IPS-18a (cell line): Measurements from ENCODE around the gene ICE2.

ENCODE experiments used
- H3K27ac ChIP-seq: one replicate; pipeline ENCODE4 v1.5.1; 2013; ENCODE audit warnings: low read length
- H3K27me3 ChIP-seq: one replicate; pipeline ENCODE4 v1.6.1; 2013; ENCODE audit warnings: mild to moderate bottlenecking, low read length; ENCODE audit not compliant: control insufficient read depth, insufficient read depth
- H3K36me3 ChIP-seq: one replicate; pipeline ENCODE4 v1.6.1; 2013; ENCODE audit warnings: low read depth, low read length; ENCODE audit not compliant: control insufficient read depth
- H3K4me1 ChIP-seq: one replicate; pipeline ENCODE4 v1.6.1; 2013; ENCODE audit warnings: low read depth, low read length; ENCODE audit not compliant: control insufficient read depth
- H3K4me3 ChIP-seq: one replicate; pipeline ENCODE4 v1.5.1; 2013; ENCODE audit warnings: low read length
- H3K9ac ChIP-seq: one replicate; pipeline ENCODE4 v1.6.1; 2013; ENCODE audit warnings: mild to moderate bottlenecking, low read length, moderate library complexity
- H3K9me3 ChIP-seq: one replicate; pipeline ENCODE4 v1.6.1; 2013; ENCODE audit warnings: low read depth, low read length; ENCODE audit not compliant: control insufficient read depth

ICE2 gene, protein sequence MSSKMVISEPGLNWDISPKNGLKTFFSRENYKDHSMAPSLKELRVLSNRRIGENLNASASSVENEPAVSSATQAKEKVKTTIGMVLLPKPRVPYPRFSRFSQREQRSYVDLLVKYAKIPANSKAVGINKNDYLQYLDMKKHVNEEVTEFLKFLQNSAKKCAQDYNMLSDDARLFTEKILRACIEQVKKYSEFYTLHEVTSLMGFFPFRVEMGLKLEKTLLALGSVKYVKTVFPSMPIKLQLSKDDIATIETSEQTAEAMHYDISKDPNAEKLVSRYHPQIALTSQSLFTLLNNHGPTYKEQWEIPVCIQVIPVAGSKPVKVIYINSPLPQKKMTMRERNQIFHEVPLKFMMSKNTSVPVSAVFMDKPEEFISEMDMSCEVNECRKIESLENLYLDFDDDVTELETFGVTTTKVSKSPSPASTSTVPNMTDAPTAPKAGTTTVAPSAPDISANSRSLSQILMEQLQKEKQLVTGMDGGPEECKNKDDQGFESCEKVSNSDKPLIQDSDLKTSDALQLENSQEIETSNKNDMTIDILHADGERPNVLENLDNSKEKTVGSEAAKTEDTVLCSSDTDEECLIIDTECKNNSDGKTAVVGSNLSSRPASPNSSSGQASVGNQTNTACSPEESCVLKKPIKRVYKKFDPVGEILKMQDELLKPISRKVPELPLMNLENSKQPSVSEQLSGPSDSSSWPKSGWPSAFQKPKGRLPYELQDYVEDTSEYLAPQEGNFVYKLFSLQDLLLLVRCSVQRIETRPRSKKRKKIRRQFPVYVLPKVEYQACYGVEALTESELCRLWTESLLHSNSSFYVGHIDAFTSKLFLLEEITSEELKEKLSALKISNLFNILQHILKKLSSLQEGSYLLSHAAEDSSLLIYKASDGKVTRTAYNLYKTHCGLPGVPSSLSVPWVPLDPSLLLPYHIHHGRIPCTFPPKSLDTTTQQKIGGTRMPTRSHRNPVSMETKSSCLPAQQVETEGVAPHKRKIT

GRCh38 chr15:60478566-60479360 is at the start of gene ICE2:
Gene ICE2 (minus strand): TSS chr15:60479142. CDS start chr15:60477977, 1,165 bp downstream.
- Histone ChIP-seq H3K27ac (peak within 1 kb of the TSS; percentile 86), H3K4me3 (peak within 1 kb of the TSS; percentile 88), H3K4me1 (peaks cover 20% of the 10 kb centered on the region), H3K9ac (peak within 1 kb of the TSS; percentile 95), H3K27me3 (no peaks in the 10 kb centered on the region), H3K9me3 (no peaks in the 10 kb centered on the region), H3K36me3 (peaks cover 17% of the 10 kb centered on the region)

DNA sequence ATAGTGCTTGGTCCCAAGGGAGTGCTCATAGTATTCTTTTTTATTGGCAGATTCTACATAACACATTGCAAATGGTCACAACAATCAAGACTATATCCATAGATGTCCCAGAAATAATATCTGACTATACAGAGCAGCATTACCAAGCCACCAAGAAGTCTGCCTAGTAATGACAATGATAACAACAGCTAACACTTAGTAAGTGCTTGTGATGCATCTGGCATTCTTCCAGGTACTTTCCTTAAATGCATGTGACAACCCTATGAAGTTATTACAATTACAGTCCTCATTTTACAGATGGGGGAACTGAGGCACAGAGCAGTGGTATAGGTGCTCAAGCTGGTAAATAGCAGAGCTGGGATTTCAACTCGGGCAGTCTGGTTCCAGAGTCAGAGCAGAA is 49.6 kb upstream of the ICE2 start:
- Histone ChIP-seq H3K27me3 (no peaks in the 10 kb centered on the region), H3K9me3 (no peaks in the 10 kb centered on the region), H3K36me3 (no peaks in the 10 kb centered on the region), H3K4me3 (no peak overlapping the region), H3K4me1 (no peaks in the 10 kb centered on the region), H3K27ac (no peak overlapping the region), H3K9ac (no peak overlapping the region)

- Histone ChIP-seq H3K9me3 (no peaks in the 10 kb centered on the region), H3K4me1 (no peaks in the 10 kb centered on the region), H3K27ac (no peak overlapping the region), H3K27me3 (no peaks in the 10 kb centered on the region), H3K4me3 (no peak overlapping the region), H3K36me3 (no peaks in the 10 kb centered on the region), H3K9ac (no peak overlapping the region)
Observed at GRCh38 chr15:60527456-60527855, 48.5 kb upstream of the ICE2 start.

- Histone ChIP-seq H3K27me3 (no peaks in the 10 kb centered on the region), H3K27ac (no peak overlapping the region), H3K9ac (no peak overlapping the region), H3K9me3 (no peaks in the 10 kb centered on the region), H3K4me1 (no peaks in the 10 kb centered on the region), H3K4me3 (no peak overlapping the region), H3K36me3 (no peaks in the 10 kb centered on the region)
Observed at GRCh38 chr15:60526127-60526616, 47.2 kb upstream of the ICE2 start.

- peaks cover under 1% of the 10 kb centered on the region for H3K4me1 ChIP-seq
- no peak overlapping the region for H3K27ac ChIP-seq
- H3K36me3 ChIP-seq: no peaks in the 10 kb centered on the region
Observed at GRCh38 chr15:60525341-60526039, 46.5 kb upstream of the ICE2 start.

GRCh38 chr15:60523056-60523455 is 44.1 kb upstream of the ICE2 start:
- H3K4me3 ChIP-seq: no peak overlapping the region
- H3K36me3 ChIP-seq: no peaks in the 10 kb centered on the region
- H3K9me3 ChIP-seq: no peaks in the 10 kb centered on the region
- H3K9ac ChIP-seq: no peak overlapping the region
- H3K4me1 ChIP-seq: peaks cover 7% of the 10 kb centered on the region
- no peaks in the 10 kb centered on the region for H3K27me3 ChIP-seq
- H3K27ac ChIP-seq: no peak overlapping the region

More at GRCh38 chr15:60525341-60526039, 46.5 kb upstream of the ICE2 start:
- Histone ChIP-seq H3K27me3 (no peaks in the 10 kb centered on the region), H3K4me3 (no peak overlapping the region), H3K9ac (no peak overlapping the region), H3K9me3 (no peaks in the 10 kb centered on the region)

DNA sequence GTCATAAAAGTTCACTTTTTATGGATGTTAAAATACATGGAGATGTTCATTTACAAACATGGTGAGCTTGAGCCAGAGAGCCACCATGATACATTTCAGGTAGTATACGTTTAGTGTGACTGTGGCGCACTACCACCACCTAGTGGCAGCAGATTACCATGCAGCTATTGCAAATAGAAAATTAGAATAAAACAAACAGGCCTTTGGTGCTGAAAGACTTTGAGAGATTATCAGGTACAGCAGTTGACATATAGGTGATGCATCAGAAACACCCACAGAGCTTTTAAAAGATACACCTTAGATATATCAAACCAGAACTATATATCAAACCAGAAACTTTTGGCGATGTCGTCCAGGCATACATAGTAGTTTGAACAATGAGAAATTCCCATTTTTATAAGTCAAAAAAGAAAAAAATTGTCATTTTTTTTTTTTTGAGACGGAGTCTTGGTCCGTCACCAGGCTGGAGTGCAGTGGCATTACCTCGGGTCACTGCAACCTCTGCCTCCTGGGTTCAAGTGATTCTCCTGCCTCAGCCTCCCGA is 42.0 kb upstream of the ICE2 start:
- no peak overlapping the region for H3K4me3 ChIP-seq
- H3K27ac ChIP-seq: no peak overlapping the region
- no peak overlapping the region for H3K9ac ChIP-seq
- H3K27me3 ChIP-seq: no peaks in the 10 kb centered on the region
- no peaks in the 10 kb centered on the region for H3K36me3 ChIP-seq
- no peaks in the 10 kb centered on the region for H3K9me3 ChIP-seq
- H3K4me1 ChIP-seq: peaks cover 7% of the 10 kb centered on the region

GRCh38 chr15:60520013-60520824 is 41.3 kb upstream of the ICE2 start:
- Histone ChIP-seq H3K4me3 (no peak overlapping the region), H3K27ac (no peak overlapping the region), H3K4me1 (peaks cover 7% of the 10 kb centered on the region), H3K36me3 (no peaks in the 10 kb centered on the region), H3K9ac (no peak overlapping the region), H3K9me3 (no peaks in the 10 kb centered on the region), H3K27me3 (no peaks in the 10 kb centered on the region)

DNA sequence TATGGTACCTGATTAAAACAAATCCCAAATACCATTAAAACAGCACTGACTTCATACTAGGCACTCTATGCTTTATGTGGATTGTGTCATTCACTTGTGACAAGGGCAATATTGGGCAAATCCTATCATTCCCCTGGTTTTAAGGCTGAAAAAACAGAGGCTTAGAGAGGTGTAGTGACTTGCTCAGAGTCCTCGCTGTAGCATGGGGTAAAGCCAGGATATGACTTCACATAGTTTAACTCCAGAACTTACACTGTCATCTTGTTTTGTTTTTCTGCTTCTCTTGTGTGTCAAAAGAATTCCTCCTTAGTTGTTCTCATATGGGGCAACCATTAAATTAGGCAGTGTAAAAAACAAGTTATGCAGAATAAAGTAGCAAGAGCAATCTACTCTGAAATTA is 40.3 kb upstream of the ICE2 start:
- Histone ChIP-seq H3K27me3 (no peaks in the 10 kb centered on the region), H3K4me3 (no peak overlapping the region), H3K4me1 (peaks cover 7% of the 10 kb centered on the region), H3K36me3 (no peaks in the 10 kb centered on the region), H3K9ac (no peak overlapping the region), H3K9me3 (no peaks in the 10 kb centered on the region), H3K27ac (no peak overlapping the region)

DNA sequence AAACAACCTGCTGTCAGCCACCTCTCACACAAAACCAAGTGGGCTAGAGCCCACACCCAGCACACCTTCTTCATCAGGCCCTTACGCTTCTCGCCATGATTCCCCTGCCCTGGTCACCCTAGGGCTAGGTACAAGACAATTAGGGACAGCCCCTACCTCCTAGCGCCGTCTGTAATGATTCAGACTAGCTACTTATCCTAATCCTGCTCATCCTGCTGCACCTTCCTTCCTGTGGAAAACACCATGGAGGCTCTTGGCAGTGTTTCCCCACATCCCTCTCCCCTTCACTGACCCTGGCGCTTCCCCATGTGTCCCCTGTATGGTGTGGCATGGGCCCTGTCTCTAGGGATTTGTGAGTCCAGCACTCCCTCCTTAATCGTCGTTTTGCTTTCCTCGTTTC is 39.6 kb upstream of the ICE2 start:
- H3K9ac ChIP-seq: no peak overlapping the region
- H3K27me3 ChIP-seq: no peaks in the 10 kb centered on the region
- H3K4me1 ChIP-seq: peaks cover 7% of the 10 kb centered on the region
- H3K27ac ChIP-seq: no peak overlapping the region
- H3K36me3 ChIP-seq: no peaks in the 10 kb centered on the region
- no peaks in the 10 kb centered on the region for H3K9me3 ChIP-seq
- H3K4me3 ChIP-seq: no peak overlapping the region
